ENCODE measurements around the gene GABRG1. TPM values are rescaled to one million over a fixed set of nuclear protein-coding genes. Genes with fewer than 3 reads are reported as not detected.

GABRG1 gene
- total and polyA plus RNA-seq, 3 donors from 2014 or later = 0.24 to 0.40 (median 0.31) TPM

DNA sequence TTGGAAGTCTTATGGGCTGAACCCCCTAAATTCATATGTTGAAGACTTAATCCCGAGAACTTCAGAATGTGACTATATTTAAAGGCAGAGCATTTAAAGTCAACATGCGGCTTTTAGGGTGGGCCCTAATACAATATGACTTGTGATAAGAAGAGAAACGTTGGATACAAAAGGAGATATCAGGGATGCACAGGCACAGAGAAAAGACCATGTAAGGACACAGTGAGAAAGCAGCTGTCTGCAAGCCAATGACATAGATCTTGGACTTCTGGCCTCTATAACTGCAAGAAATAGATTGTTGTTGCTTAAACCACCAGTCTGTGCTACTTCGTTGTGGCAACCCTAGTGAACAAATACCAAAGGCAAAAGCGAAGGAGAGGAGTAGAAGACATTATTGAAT, 42.2 kb downstream of the GABRG1 start:
- Histone ChIP-seq H3K9me3 (no peaks in the 10 kb centered on the region), H3K4me3 (no peak overlapping the region), H3K27ac (no peak overlapping the region), H3K27me3 (no peaks in the 10 kb centered on the region), H3K4me1 (no peaks in the 10 kb centered on the region), H3K36me3 (ENCODE audit: low read depth, missing control alignments) (no peaks in the 10 kb centered on the region)
- intact Hi-C loops (cut with DNase I; ENCODE audit: low total_unique reads) = no loop called here
- WGBS, 2 donors = 75 to 77% methylated on average over 5 of the region's 5 CpGs
- DNase-seq = no peak
- TF ChIP-seq POLR2A (IDR thresholded peaks at IDR 0.05) = no peak
- TF ChIP-seq, protein P1, sequence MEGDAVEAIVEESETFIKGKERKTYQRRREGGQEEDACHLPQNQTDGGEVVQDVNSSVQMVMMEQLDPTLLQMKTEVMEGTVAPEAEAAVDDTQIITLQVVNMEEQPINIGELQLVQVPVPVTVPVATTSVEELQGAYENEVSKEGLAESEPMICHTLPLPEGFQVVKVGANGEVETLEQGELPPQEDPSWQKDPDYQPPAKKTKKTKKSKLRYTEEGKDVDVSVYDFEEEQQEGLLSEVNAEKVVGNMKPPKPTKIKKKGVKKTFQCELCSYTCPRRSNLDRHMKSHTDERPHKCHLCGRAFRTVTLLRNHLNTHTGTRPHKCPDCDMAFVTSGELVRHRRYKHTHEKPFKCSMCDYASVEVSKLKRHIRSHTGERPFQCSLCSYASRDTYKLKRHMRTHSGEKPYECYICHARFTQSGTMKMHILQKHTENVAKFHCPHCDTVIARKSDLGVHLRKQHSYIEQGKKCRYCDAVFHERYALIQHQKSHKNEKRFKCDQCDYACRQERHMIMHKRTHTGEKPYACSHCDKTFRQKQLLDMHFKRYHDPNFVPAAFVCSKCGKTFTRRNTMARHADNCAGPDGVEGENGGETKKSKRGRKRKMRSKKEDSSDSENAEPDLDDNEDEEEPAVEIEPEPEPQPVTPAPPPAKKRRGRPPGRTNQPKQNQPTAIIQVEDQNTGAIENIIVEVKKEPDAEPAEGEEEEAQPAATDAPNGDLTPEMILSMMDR (IDR thresholded peaks at IDR 0.05) = no peak

DNA sequence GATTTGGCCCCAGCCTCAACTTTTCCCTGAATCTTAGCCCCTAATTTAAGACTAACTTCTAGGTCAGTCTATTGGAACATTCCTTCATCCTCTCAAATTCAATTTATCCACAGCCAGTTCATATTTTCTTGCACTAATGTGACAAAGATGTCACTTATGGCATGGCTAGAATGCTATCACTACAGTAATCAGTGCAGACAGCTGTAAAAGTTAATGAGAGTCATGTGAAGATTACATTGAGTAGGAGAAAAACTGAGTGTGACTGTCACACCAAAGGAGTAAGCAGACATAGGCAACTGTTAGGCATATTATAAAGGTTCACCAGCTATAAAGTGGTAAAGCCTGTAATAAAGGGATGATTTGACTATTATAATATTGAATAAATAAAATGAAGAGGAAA, 42.6 kb downstream of the GABRG1 start:
- Histone ChIP-seq H3K27ac (no peak overlapping the region), H3K9me3 (no peaks in the 10 kb centered on the region), H3K27me3 (no peaks in the 10 kb centered on the region), H3K4me1 (no peaks in the 10 kb centered on the region), H3K36me3 (ENCODE audit: low read depth, missing control alignments) (no peaks in the 10 kb centered on the region), H3K4me3 (no peak overlapping the region)
- TF ChIP-seq POLR2A (IDR thresholded peaks at IDR 0.05) = no peak
- TF ChIP-seq, protein P1 (IDR thresholded peaks at IDR 0.05) = no peak
- intact Hi-C loops (cut with DNase I; ENCODE audit: low total_unique reads) = no loop called here
- DNase-seq = no peak

DNA sequence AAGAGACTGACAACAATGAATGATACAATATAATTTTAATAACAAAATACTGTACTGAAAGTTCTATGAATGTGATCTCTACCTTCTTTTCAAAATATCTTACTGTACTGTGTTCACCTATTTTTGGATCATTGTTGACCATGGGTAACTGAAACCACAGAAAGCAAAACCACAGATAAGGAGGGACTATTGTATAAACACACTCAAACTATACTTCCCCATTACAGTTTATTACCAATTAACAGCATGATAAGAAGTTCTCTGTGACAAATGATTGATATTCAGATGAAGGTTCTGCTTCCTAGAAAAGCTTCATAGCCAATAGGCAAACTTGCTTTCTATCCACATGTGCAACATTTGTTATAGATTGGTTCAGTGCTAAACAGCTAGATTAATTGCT, 50.1 kb downstream of the GABRG1 start:
- intact Hi-C loops (cut with DNase I; ENCODE audit: low total_unique reads) = no loop called here
- no peak for DNase-seq
- no peak for TF ChIP-seq POLR2A (IDR thresholded peaks at IDR 0.05)
- TF ChIP-seq, protein P1 (IDR thresholded peaks at IDR 0.05) = no peak
- Histone ChIP-seq H3K27me3 (no peaks in the 10 kb centered on the region), H3K27ac (no peak overlapping the region), H3K4me1 (no peaks in the 10 kb centered on the region), H3K36me3 (ENCODE audit: low read depth, missing control alignments) (no peaks in the 10 kb centered on the region), H3K4me3 (no peak overlapping the region), H3K9me3 (no peaks in the 10 kb centered on the region)

DNA sequence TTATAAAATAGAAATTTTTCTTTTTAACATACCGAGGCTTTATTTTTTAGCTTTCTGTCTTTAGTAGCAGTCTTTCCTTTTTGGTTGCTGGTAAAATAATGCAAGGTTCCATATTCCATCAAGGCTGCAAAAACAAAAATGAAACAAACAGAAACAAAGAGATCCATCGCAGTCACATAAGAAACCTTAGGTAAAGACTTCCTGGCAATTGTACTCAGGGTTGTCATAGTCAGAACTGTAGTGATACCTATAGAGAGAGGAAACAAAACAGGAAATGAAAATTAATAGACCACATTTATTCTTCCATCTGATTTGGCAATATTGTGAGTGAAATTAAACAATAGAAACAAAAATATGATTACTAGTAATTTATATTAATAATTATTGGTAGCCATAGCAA, 72.5 kb downstream of the GABRG1 start:
- no peak for DNase-seq
- intact Hi-C loops (cut with DNase I; ENCODE audit: low total_unique reads) = no loop called here
- no peak overlapping the region for H3K27ac ChIP-seq
- H3K27me3 ChIP-seq = no peaks in the 10 kb centered on the region
- no peak for TF ChIP-seq POLR2A (IDR thresholded peaks at IDR 0.05)
- TF ChIP-seq, protein P1 (IDR thresholded peaks at IDR 0.05) = no peak
- H3K36me3 ChIP-seq (ENCODE audit: low read depth, missing control alignments) = no peaks in the 10 kb centered on the region
- H3K4me3 ChIP-seq = no peak overlapping the region
- 85 to 86% methylated on average over 2 of the region's 2 CpGs for WGBS, 2 donors
- H3K4me1 ChIP-seq = no peaks in the 10 kb centered on the region
- no peaks in the 10 kb centered on the region for H3K9me3 ChIP-seq

DNA sequence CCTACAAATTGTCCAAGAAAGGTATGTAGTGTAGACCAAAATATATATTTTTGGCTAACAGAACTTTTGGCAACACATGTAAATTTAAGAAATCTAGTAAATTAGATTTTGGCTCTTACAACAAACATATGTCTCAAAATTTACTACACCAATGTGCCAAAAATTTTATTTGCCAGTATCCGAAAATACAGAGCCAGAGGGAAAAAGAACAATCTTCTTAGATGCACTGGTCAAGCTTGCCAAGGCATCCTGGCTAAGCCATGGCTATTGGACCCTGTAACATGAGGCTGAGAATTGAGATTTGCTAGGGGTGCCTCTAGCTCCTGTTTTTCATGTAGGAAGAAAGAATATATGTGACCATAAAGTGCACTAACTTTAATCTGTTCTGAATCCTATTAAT, 91.8 kb downstream of the GABRG1 start:
- intact Hi-C loops (cut with DNase I; ENCODE audit: low total_unique reads) = no loop called here
- no peak for DNase-seq
- no peak for TF ChIP-seq POLR2A (IDR thresholded peaks at IDR 0.05)
- TF ChIP-seq, protein P1 (IDR thresholded peaks at IDR 0.05) = no peak
- Histone ChIP-seq H3K27me3 (no peaks in the 10 kb centered on the region), H3K4me1 (no peaks in the 10 kb centered on the region), H3K4me3 (no peak overlapping the region), H3K9me3 (no peaks in the 10 kb centered on the region), H3K27ac (no peak overlapping the region), H3K36me3 (ENCODE audit: low read depth, missing control alignments) (no peaks in the 10 kb centered on the region)
- WGBS, 2 donors = 61 to 73% methylated on average over 1 of the region's 1 CpG

Measured in testis (tissue), 3 donors.